GM19328 (cell line): ENCODE measurements around the gene MTCH1.

Source experiments
- ATAC-seq: cut with Tn5 transposase; IDR thresholded peaks from one replicate; pipeline ENCODE4 v1.9.1; 2021; ENCODE audit warnings: mild to moderate bottlenecking, moderate library complexity; ENCODE audit not compliant: unreplicated experiment

The MTCH1 gene

DNA sequence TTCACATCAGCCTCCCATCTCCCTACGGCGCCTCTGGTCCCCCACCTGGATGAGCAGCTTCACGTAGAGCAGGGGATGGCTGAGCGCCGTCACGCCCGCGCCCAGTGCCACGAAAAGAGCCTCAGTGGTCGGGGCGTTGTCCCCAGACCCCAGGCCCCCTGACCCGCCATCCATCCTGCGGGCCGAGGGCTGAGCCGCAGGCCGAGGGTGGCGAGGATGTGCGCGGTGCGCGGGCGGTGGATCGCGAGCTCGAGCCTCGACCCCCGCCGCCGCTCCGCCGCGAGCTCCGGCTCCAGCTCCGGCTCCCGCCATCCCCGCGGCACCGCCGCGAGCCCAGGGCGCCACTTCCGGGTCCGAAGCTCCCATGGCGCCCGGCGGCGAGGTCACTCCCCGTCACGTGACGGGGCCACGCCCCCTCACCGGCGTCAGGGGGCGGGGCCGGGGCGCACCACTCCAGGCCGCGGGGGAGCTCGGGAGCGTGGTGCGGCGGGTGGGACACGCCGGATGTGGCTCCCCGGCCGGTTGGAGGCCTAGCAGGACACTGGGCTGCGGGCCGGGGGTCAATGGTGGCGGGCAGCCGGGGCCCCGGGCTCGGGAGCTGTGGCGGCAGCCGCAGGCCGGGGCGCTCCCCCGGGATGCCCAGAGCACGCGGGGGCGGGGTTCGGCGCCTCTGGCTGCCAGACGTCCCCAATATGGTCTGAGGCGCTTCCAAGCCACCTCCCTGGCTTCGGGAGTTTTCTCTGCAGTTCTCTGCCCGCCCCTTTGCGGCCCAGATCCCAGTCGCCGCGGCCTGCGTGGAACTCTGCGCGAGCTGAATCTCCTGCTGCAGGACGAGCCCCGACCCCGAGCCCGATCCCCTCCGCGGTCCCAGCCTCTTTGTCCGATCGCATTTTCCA lies at the start of gene MTCH1:
TSS of gene MTCH1 (minus strand) at position 389 of the 896 bp plus-strand sequence. CDS start at position 366, 23 bp downstream.
- peak; percentile 89 for ATAC-seq

DNA sequence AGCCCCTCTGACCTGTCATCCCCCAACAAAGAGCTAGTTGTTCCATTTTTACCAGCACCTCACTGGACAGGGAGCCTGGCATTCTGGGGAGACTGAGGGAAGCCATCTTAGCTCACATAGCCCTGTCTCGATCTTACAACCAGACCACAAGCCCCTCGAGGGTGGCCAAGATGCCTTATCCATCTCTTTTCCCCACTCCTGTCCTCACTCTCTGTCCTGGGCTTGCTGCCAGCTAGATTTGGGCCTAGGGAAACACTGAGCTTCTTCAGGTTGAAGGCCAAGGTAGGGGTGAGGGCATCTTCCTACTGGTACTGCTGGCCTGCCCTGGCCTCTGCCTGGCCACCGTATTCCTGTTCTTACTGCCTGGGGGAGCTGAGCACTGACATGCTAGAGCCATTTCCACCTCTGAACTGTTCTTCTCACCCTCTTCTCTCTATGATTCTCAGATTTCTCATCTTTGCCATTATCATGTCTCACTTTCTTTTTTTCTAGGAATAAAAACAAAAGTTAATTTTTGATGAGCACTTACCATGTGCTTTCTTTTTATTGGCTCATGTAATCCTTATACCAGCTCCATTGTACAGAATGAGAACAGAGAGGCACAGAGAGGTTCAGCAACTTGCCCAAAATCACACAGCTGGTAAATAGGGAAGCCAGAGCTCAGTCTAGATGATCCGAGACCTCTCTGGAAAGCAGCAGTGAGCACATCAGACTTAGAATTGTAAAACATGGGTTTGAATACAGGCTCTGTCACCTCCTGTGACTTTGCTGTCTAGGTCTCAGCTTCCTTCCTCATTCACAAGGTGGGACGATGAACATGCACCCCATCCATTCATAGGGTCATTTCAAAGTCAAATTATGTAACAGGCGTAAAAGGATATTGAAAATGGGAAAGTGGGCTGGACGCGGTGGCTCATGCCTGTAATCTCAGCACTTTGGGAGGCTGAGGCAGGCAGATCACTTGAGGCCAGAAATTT lies 48.1 kb upstream of the MTCH1 start:
- no peak for ATAC-seq

DNA sequence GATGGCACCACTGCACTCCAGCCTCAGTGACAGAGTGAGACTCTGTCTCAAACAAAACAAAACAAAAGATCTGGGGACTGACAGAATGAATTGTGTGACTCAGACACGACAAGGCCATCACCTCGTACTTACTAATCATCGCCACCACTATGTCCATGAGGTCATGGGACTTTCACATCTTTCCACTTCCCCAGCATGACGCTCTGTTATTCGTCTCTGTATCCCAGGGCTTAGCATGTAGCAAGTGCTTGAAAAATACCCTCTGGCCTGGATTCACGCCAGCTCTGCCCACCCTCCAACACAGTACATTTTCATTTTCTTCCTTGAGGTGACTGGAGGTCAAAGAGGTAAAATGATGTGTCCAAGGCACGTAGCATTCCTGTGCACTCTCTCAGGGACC lies 47.3 kb upstream of the MTCH1 start:
- ATAC-seq: no peak

- ATAC-seq: no peak
Measured at GRCh38 chr6:37032239-37032638, 46.2 kb upstream of the MTCH1 start.

- ATAC-seq: no peak
Measured at GRCh38 chr6:37030599-37030998, 44.6 kb upstream of the MTCH1 start.

DNA sequence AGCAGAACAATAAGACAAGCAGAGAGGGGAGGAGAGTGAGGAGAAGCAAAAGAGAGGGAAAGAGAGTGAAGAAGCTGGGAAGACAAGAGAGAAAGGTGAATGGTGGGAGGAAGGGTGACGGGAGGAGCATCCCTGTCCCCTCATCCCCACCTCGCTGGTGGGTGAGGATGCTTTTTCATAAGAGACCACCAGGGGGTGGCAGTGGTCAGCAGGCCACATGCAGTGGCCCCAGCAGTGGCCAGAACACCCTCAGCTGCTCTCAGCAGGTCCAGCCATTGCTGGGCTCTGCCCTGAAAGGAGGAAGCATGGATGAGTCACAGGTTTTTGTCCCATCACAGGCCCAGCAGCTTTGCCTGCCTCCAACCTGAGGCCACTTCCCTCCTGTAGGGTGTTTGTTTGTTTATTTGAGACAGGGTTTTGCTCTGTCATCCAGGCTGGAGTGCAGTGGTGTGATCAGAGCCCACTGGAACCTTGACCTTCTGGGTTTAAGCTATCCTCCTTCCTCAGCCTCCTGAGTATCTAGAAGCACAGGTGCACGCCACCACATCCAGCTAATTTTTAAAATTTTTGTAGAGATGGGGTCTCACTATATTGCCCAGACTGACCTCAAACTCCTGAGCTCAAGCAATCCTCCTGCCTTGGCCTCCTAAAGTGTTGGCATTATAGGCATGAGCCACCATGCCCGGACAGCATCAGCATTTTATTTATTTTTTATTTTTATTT lies 43.4 kb upstream of the MTCH1 start:
- no peak for ATAC-seq

GRCh38 chr6:37027811-37028469 lies 41.9 kb upstream of the MTCH1 start:
- no peak for ATAC-seq

GRCh38 chr6:37027036-37027720 lies 41.2 kb upstream of the MTCH1 start:
- no peak for ATAC-seq

GRCh38 chr6:37025621-37026466 lies 39.8 kb upstream of the MTCH1 start:
- no peak for ATAC-seq

DNA sequence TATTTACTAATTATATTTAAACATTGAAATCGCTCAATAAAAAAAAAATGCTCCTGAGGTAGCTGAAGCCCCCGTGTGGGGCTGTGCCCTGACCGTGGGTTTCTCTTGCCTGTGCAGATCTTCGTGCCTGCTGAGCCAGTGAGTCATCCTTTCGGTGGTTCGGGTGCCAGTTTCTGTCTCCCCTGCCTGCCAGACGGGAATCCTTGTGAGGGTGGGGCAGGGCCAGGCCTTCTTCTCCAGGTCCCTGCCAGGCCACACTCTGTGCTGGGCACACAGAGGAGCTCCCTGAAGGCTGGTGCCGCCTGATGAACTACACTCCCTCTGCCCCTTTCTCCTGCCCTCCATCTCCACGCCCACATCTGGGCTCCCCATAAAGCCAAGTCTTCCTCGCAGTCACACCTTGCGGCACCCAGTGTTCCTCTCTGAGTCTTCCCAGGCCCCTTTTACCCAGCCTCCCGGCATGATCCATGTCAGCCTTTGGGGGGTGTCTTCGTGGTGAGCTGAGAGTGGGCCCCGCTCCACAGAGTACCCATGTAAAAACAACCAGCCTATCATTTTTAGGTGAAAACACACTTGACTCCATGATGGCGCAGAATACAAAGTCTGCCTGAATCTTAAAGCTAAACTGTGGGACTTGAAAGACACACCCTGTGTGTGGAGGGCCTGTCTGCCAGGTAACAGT lies 38.8 kb upstream of the MTCH1 start:
- ATAC-seq: no peak

DNA sequence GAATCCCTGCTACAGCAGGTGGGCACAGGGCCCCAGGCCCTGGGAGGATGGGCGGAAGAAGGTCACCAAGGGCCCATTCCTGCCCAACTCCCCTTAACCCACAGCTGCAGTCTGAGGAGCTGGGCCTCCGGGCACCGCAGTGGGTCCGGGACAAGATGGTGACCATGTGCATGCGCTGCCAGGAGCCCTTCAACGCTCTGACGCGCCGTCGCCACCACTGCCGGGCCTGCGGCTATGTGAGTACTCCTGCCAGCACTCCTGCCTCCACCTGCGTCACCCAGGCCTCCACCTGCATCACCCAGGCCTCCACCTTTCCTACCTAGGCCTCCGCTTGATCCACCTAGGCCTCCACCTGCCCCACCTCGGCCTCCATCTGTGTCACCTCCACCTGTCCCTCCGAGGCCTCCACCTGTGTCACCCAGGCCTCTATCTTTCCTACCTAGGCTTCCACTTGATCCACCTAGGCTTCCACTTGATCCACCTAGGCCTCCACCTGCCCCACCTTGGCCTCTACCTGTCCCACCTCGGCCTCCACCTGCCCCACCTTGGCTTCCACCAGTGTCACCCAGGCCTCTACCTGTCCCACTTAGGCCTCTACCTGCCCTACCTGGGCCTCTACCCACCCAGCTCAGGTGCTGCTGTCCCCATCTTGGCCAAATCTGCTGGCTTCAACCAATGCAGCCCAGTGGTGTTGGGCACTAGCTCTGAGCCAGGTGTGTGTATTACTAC lies 36.3 kb upstream of the MTCH1 start:
- ATAC-seq: no peak

DNA sequence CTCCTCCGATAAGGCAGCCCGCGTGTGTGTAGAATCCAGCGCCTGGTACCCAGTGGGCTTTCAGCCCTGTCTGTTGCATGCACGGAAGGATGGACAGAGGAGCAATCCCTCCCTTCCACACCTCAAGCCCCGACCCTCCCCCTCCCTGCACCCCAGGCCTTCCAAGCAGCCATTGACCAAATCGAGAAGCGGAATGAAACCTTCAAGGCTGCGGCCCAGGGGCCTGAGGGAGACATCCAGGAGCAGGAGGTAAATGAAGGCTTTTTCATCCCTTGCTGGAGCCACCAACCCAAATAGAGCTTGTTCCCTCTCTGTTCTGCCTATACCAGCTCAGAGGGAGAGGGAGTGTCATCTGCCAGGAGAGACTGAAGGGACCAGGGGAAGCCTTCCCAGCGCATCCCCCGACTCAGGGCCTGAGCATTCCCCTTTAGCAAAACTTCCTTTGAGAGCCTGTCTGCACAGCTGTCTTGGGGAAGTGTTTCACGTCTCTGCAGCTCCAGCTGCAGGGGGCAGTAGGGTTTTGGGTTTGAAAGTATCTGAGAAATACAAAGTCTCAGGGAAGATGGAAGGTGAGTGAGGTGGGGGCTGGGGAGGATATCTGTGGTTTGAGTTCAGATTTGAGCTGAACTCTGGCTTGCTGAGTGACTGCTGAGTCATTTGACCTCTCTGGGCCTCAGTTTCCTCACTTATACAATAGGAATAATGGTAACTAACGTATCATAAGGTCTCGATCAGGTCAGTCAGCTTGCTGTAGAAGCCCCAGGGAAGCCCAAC lies 35.5 kb upstream of the MTCH1 start:
- ATAC-seq: no peak

DNA sequence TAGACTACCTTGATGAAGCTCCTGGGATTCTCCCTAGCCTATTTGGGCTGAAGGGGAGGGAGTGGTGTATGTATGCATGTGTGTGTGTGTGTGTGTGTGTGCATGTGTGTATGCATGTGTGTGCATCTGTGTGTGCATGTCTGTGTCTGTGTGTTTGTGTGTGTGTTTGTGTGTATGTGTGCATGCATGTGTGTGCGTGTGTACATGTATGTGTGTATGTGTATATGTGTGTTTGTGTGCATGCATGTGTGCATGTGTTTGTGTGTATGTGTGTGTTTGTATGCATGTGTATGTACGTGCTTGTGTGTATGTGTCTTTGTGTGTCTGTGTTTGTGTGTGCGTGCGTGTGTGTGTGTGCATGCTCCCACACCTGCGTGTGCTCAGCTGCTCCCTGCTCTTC lies 34.8 kb upstream of the MTCH1 start:
- ATAC-seq: no peak

DNA sequence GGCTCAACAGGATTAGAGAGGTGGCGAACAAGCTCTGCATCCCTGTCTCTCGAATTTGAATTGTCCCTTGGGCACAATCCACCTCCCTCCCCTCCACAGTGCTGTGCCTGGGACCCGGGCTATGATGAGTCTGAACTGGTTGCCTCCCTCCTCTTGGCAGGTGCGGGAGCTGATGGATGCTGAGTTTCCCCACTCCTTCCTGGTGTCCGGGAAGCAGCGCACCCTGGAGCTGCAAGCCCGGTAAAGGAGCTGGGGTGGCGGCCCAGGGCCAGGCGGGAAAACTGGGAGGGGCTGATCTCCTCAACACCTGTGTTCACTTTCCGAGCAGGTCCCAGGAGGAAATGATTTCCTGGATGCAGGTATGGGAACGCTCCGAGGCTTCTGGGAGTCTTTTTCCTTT lies 34.4 kb upstream of the MTCH1 start:
- ATAC-seq: no peak

GRCh38 chr6:37019065-37019450 lies 33.1 kb upstream of the MTCH1 start:
- ATAC-seq: no peak

DNA sequence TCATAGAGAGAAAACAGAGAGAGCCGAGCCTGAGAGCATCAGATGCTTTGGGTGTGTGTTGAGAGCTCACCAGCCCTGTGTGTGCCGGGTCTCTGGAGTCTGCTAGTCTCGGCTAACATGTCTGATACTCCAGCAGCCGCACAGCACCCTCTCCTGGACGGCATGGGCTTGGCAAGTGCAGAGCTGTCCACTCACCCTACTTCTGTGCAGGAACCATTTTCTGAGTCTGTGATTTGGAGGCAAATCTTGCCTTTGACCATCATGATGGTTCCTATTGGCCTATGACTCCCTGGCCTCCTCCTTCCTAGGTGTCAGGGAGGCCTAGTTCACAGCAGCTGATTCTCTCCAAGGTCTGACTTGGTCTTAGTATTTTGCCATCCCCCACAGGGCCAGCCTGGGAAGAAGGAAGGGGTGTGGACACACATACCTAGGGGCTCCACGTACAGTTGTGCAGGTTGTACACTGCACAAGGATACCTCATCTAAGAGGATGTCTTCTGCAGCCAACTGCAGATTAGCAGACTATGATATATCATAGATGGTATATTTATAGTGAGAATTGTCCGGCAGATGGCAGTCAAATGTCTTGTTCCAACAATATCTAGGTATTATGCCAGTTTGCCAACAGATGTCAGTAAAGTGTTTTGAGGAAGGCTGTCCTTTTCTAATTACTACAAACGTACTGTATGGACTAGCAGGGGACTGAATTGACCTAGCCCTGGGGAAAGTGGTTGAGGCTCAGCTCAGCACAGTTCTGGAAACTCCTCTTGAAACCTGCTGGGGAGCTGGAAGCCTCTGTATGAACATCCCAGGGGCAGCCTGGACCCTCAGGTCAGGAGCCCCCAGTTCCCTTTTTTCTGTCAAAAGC lies 32.4 kb upstream of the MTCH1 start:
- peak; percentile 89 for ATAC-seq
